GM21723 (cell line): ENCODE measurements around the gene DYRK4.
"Not testable (repeated sequence)": the region's sequence is repeated elsewhere in the genome, so short reads cannot be mapped to it uniquely, and the experiment has no call there.

ENCODE experiments used
- ATAC-seq: cut with Tn5 transposase; IDR thresholded peaks from one replicate; pipeline ENCODE4 v1.9.1; 2021; ENCODE audit warnings: mild to moderate bottlenecking, moderate library complexity; ENCODE audit not compliant: unreplicated experiment

Gene DYRK4, protein sequence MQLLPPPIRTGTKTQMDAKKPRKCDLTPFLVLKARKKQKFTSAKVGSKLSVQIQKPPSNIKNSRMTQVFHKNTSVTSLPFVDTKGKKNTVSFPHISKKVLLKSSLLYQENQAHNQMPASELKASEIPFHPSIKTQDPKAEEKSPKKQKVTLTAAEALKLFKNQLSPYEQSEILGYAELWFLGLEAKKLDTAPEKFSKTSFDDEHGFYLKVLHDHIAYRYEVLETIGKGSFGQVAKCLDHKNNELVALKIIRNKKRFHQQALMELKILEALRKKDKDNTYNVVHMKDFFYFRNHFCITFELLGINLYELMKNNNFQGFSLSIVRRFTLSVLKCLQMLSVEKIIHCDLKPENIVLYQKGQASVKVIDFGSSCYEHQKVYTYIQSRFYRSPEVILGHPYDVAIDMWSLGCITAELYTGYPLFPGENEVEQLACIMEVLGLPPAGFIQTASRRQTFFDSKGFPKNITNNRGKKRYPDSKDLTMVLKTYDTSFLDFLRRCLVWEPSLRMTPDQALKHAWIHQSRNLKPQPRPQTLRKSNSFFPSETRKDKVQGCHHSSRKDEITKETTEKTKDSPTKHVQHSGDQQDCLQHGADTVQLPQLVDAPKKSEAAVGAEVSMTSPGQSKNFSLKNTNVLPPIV

GRCh38 chr12:4562034-4562657 lies at the start of gene DYRK4:
Gene DYRK4 (plus strand): TSS chr12:4562208. CDS start chr12:4562246, 38 bp downstream.
- ATAC-seq = no peak

DNA sequence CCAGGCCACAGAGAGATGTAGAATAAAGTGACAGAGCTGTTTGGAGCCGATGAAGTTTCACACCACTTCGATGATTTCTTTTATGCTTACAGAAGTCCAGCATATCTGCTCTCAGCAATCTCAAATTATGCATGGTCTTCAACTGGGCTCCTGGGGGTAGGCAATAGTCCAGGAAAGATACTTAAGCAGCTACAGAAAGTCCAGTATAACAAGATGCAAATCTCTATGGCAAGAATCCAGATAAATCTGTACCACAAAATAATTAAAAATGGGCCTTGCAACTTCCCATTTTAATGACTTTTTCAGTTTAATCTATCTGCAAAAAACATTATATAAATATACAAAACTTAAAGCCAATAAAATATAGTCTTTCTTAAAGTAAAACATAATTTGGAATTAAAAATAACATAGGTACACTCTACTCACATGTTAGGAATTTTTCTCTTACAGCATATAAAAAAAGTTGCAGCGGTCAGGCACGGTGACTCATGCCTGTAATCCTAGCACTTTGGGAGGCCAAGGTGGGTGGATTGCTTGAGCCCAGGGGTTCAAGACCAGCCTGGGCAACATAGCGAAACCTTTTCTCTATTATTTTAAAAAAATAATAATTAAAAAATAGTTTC lies 43.8 kb upstream of the DYRK4 start:
- no peak for ATAC-seq

GRCh38 chr12:4523443-4523842 lies 38.6 kb upstream of the DYRK4 start:
- not testable (repeated sequence) for ATAC-seq

DNA sequence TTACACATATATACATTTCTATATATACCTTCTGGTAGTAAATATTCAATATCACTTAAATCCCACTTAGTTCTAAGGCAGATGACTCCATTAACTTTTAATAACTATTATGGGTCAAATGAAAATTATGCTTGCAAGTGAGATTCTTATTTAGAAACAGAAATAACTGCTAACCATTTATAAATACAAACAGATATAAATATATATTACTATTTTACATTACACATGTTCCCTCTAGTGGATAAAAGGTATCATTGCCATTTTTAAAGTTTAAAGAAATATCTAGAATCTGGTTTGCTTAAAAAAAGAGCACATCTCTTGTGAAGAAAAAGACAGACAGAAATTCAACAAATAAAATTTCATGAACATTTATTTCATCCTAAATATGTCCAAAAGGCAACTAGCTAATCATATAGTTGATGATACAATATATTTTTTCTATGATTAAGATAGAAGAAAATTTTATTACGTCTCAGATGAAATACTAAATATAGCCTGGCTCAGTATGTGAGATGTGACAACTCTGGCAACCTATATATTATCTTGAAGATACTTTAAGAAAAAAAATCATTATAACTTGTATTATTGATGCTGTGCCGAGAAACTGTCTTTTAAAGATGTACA lies 35.0 kb upstream of the DYRK4 start:
- ATAC-seq = no peak

DNA sequence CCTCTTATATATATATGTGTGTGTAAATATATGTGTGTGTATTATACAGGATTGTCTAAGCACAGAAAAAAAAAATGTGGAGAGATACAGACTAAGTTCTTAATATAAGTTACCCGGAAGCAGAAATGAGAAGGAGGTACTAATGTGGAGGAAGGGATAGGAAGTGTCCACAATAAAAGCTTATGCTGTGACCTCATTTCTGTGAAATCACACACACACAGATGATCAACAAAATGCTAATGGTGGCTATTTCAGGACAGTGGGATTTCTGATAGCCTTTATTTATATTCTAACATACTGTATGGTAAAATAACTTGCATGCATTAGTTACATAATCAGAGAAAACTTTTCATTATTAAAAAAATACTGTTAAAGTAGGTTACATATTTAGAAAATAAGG lies 31.8 kb upstream of the DYRK4 start:
- no peak for ATAC-seq

DNA sequence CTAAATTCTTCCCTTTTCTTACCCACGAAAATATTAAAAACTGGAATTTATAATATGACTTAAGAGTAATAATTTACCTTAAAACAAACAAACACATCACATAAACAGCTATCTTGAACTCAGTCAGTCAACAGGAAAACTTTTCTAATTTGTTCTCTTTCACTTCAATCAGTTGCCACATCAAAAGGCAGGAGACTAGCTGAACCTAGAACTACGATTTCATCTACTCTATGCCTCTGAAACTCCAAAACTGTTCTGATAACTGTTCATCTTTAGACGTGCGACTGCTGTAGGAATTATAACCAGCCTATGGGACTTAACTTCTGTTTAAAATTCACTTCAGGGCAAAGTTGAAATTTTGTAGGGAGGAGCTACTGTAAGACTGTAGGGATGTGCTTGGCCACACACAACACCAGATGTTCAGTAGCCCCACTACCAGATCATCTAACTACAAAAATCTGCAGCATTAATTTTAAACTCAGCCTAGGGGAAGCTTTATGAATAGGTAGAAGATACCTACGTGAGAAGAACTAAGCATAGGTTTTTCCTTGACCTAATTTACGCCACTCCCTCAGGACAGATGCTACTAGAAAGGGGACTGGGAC lies 30.9 kb upstream of the DYRK4 start:
- no peak for ATAC-seq

GRCh38 chr12:4535092-4535491 lies 26.9 kb upstream of the DYRK4 start:
- ATAC-seq = no peak

DNA sequence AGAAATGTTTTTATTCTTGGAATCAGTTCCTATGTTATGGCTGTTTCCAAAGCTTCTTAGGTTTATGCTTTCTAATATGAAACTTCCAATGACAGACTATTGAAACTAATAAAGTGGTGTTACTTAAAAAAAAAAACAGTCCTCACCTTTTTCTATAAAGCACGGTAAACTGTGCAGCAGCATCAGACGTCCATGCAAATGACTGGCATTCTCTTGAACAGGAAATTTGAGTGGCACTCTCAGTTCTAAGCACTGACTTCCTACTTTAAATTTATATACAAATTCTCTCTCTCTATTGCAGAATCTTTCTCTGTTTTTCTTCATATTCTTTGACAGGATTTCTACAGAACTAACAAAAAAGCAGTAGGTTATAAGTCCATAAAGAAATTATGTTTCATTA lies 26.1 kb upstream of the DYRK4 start:
- ATAC-seq = no peak

DNA sequence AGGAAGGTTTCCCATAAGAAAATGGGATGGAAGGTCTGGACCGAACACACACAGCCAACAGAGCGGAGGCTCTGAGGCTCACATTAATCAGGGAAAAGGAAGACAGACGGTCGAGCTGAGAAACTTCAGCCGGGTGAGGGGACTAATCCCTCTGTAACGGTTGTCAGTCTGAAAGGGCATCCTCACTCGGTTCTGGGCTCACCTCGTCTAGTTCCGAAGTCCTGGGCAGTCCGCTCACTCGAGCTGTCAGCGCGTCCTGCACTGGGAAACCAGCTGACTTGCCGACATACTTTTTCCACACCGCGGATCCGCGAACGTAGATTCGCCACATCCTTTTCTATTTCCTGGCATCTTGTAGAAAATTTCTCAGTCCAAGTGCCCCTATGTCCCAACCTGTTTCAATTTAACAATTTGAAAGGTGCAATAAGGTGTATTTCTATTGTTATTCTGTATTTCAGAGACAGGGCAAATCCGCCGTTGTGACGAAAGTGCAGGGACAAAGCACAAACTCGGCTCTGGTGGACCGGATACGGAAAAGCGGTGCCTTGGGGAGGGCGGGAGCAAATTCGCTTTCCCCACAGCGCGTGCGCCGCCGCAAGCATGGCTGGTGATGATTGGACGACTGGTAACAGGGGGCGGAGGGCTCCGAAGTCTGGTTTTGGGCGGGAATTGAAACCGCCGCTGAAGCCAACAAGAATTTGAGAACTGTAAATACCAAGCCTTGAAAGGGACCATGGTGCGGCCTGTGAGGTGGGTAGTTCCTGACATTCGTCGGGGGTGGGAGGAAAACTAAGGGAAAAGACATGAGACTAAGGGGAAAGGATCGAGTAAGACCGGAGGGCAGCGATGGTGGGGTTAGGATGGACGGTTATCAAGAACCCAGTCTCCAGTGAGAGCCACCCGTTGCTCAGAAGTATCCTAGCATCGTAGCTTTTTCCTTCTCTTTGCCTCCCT lies 23.5 kb upstream of the DYRK4 start, which contains the start of gene RAD51AP1:
Gene RAD51AP1, plus strand, starts transcription at position 684 of the 954 bp plus-strand sequence. Its CDS starts 50 bp downstream, at position 734.
- peak; percentile 84 for ATAC-seq

GRCh38 chr12:4539167-4539870 lies 22.7 kb upstream of the DYRK4 start:
- no peak for ATAC-seq

DNA sequence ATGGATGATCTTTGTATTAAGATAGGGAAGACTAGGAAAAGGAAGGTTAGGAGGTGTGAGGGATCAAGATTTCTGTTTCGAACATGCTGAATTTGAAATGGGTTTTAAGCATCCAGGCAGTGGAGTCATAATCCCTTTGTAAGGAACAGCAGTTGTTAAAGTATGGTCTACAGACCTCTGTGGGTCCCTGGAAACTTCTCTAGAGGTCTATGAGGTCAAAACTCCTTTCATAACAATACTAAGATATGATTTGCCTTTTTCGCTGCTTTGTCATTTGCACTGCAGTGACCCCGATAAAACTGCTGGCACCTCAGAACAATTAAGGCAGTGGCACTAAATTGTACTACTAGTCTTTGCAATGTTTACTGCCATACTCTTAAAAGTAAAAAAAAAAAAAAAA lies 21.8 kb upstream of the DYRK4 start:
- no peak for ATAC-seq

- ATAC-seq = no peak
Observed at GRCh38 chr12:4540638-4541037, 21.4 kb upstream of the DYRK4 start.

GRCh38 chr12:4545195-4545594 lies 16.8 kb upstream of the DYRK4 start:
- ATAC-seq = no peak

- no peak for ATAC-seq
Observed at GRCh38 chr12:4552191-4552590, 9.8 kb upstream of the DYRK4 start.

DNA sequence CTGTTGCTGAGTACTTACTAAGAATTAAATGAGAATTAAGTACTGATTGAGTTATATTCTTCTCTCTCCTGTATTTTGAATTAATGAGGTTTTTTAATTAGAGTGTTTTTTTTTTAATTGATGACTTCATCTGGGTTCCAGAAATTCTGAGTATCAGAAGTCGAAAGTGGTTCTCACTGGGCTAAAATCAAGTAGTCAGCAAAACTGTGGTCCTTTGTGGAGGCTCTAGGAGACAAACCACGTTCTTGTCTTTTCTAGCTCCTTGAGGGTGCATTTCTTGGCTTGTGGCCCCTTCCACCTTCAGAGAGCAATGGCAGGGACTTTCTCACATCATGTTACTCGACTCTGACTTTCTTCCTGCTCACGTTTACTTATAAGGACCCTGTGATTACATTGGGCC lies 8.1 kb upstream of the DYRK4 start:
- ATAC-seq = no peak

DNA sequence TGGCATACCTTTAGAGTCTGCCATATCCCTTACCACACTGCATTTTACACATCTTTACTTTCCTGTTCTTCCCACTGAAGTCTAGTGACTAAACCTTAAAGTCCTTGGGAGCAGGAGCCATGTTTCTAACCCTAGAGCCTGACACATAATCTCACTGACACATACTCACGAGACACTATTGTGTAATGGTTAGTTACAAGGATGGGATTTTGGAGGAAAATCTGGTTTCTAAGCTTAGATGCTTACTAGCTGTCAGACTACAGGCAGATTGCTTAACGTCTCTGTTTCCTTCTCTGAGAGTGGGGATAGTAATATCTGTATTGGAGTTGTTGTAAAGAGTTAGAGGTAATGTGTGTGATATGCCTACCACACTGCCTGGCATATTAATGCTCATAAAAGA lies 6.2 kb upstream of the DYRK4 start:
- ATAC-seq = no peak

- no peak for ATAC-seq
Observed at GRCh38 chr12:4556735-4557530, 5.1 kb upstream of the DYRK4 start.

DNA sequence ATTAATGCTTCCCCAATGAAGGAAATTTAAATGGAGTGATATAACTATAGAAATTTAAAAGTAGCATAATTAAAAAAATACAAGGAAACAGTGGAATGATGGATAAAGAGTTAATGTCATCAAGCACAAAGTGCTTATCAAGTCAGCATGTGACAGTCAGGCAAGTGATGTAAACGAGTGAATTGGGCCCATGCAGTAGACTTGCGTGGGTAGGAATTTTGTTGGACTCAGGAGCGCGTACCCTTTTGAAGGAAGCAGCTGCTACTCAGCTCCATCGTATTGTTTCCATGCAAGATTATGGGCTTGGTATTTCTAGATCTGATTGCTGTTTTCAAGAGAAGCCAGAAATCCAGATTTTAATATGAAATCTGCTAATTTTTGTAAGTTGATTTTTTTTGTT lies 4.4 kb upstream of the DYRK4 start:
- ATAC-seq = no peak
